Hepatocyte (in vitro differentiated cells): ENCODE data around the gene TBL1X.

Source experiments
- EZH2 ChIP-seq: fragments of 200-600 bp; sonication (generic); IDR thresholded peaks from 2 replicates; pipeline ENCODE4 v1.6.1; 2016; ENCODE audit warnings: antibody characterized with exemption, mild to moderate bottlenecking, borderline replicate concordance
- EZH2phosphoT487 ChIP-seq: fragments of 200-600 bp; sonication (generic); IDR thresholded peaks from one replicate; pipeline ENCODE4 v1.6.1; 2018; ENCODE audit warnings: antibody characterized with exemption, mild to moderate bottlenecking, low read depth, moderate library complexity; ENCODE audit not compliant: unreplicated experiment, severe bottlenecking
- TF ChIP-seq, protein P1 (sequence below): fragments of 200-600 bp; sonication (generic); IDR thresholded peaks from 2 replicates; pipeline ENCODE4 v1.5.1; 2016; ENCODE audit warnings: antibody characterized with exemption, mild to moderate bottlenecking; ENCODE audit not compliant: poor library complexity

- TF ChIP-seq, protein P1, sequence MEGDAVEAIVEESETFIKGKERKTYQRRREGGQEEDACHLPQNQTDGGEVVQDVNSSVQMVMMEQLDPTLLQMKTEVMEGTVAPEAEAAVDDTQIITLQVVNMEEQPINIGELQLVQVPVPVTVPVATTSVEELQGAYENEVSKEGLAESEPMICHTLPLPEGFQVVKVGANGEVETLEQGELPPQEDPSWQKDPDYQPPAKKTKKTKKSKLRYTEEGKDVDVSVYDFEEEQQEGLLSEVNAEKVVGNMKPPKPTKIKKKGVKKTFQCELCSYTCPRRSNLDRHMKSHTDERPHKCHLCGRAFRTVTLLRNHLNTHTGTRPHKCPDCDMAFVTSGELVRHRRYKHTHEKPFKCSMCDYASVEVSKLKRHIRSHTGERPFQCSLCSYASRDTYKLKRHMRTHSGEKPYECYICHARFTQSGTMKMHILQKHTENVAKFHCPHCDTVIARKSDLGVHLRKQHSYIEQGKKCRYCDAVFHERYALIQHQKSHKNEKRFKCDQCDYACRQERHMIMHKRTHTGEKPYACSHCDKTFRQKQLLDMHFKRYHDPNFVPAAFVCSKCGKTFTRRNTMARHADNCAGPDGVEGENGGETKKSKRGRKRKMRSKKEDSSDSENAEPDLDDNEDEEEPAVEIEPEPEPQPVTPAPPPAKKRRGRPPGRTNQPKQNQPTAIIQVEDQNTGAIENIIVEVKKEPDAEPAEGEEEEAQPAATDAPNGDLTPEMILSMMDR: no peak
- no peak for TF ChIP-seq EZH2phosphoT487
- TF ChIP-seq EZH2: no peak
Observed at GRCh38 chrX:9555354-9555753, 90.5 kb downstream of the TBL1X start.
